Lower leg skin (tissue), 3 donors: ENCODE measurements around the gene ZNF862.

Experiments used
- CTCF ChIP-seq, 3 donors: fragments of 450-650 bp; IDR thresholded peaks; one replicate each; pipeline ENCODE4 v1.5.1; 2016; ENCODE audit warnings: antibody characterized with exemption in 3 of 3, mild to moderate bottlenecking in 3 of 3, moderate library complexity in 2 of 3
- POLR2A ChIP-seq, 2 donors: fragments of 450-650 bp; IDR thresholded peaks; one replicate each; pipeline ENCODE4 v1.6.1; 2016 to 2017; ENCODE audit warnings: antibody characterized with exemption in 2 of 2, mild to moderate bottlenecking in 1 of 2, moderate library complexity in 1 of 2

GRCh38 chr7:149817301-149817771 is 20.8 kb upstream of the ZNF862 start:
- no peak for TF ChIP-seq POLR2A (IDR thresholded peaks at IDR 0.05)
- no peak for TF ChIP-seq CTCF (IDR thresholded peaks at IDR 0.05)
